Measurements from ENCODE around the gene FLCN.

Gene FLCN

DNA sequence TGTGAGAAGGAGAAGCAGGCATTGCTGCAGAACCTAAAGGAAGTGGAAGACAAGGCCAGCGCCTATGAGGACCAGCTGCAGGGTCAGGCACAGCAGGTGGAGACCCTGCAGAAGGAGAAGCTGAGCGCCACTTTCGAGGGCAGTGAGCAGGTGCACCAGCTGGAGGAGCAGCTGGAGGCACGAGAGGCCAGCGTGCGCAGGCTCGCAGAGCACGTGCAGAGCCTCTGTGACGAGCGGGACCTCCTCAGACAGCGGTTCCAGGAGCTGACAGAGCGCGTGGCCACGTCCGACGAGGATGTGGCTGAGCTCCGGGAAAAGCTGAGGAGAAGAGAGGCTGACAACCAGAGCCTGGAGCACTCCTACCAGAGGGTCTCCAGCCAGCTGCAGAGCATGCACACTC lies 72.3 kb downstream of the FLCN start:
- DNase-seq: no peak

DNA sequence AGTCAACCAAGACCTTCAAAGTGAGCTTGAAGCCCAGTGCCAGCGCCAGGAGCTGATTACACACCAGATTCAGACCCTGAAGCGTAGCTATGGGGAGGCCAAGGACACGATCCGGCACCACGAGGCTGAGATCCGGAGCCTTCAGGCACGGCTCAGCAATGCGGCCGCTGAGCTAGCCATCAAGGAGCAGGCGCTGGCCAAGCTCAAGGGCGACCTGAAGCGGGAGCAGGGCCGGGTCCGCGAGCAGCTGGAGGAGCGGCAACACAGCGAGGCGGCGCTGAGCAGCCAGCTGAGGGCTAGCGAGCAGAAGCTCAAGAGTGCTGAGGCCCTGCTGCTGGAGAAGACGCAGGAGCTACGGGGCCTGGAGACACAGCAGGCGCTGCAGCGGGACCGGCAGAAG lies 72.8 kb downstream of the FLCN start:
- no peak for DNase-seq

Measured in T1000 (cell line).